Progenitor cell of endocrine pancreas (in vitro differentiated cells): ENCODE data around the gene RAC2. TPM values are rescaled to one million over a fixed set of nuclear protein-coding genes. Genes with fewer than 3 reads are reported as not detected.
A peak's percentile ranks its signal among the peaks of the same experiment; 100 is the strongest.

Source experiments
- DNase-seq: peaks from one replicate; pipeline ENCODE4 v3.0.0; 2021; ENCODE audit warnings: low spot score; ENCODE audit not compliant: unreplicated experiment
- H3K27ac Mint-ChIP-seq: 2 replicates; pipeline ENCODE4 v1.8.0; 2021; ENCODE audit warnings: mild to moderate bottlenecking, moderate library complexity, mixed read lengths
- H3K27me3 Mint-ChIP-seq: 2 replicates; pipeline ENCODE4 v1.8.0; 2021; ENCODE audit warnings: mixed read lengths
- H3K36me3 Mint-ChIP-seq: 2 replicates; pipeline ENCODE4 v1.8.0; 2022; ENCODE audit warnings: mixed read lengths; ENCODE audit not compliant: insufficient read depth
- H3K4me1 Mint-ChIP-seq: 2 replicates; pipeline ENCODE4 v1.8.0; 2021; ENCODE audit warnings: low read depth, mixed read lengths
- H3K4me3 Mint-ChIP-seq: 2 replicates; pipeline ENCODE4 v1.8.0; 2021; ENCODE audit warnings: low read depth, mild to moderate bottlenecking, moderate library complexity, mixed read lengths
- H3K9me3 Mint-ChIP-seq: 2 replicates; pipeline ENCODE4 v1.8.0; 2021; ENCODE audit warnings: low read depth, mixed read lengths
- CTCF ChIP-seq: fragments of 200-600 bp; sonication (generic); IDR thresholded peaks from one replicate; pipeline ENCODE4 v1.5.0; 2021; ENCODE audit warnings: antibody characterized with exemption, mild to moderate bottlenecking; ENCODE audit not compliant: unreplicated experiment
- total RNA-seq: library from RNA; stranded (reverse); gene quantifications from 2 replicates; pipeline ENCODE4 v1.2.1, GENCODE V29; 2021

RAC2 gene
- total RNA-seq, 1 donor from 2014 or later: 1.7 TPM

- H3K4me1 Mint-ChIP-seq: no peaks in the 10 kb centered on the region
- no peaks in the 10 kb centered on the region for H3K9me3 Mint-ChIP-seq
- DNase-seq: no peak
- no peak overlapping the region for H3K27ac Mint-ChIP-seq
- H3K36me3 Mint-ChIP-seq: no peaks in the 10 kb centered on the region
- TF ChIP-seq CTCF: no peak
- no peak overlapping the region for H3K4me3 Mint-ChIP-seq
- peaks cover 9% of the 10 kb centered on the region for H3K27me3 Mint-ChIP-seq
These were observed 17.6 kb downstream of the RAC2 start for GRCh38 chr22:37226514-37226913.

GRCh38 chr22:37226087-37226486, 18.0 kb downstream of the RAC2 start:
- no peak overlapping the region for H3K4me3 Mint-ChIP-seq
- H3K9me3 Mint-ChIP-seq: no peaks in the 10 kb centered on the region
- H3K4me1 Mint-ChIP-seq: no peaks in the 10 kb centered on the region
- no peak for TF ChIP-seq CTCF
- H3K27me3 Mint-ChIP-seq: peaks cover 9% of the 10 kb centered on the region
- no peak for DNase-seq
- no peak overlapping the region for H3K27ac Mint-ChIP-seq
- no peaks in the 10 kb centered on the region for H3K36me3 Mint-ChIP-seq

- peaks cover 6% of the 10 kb centered on the region for H3K27me3 Mint-ChIP-seq
- no peaks in the 10 kb centered on the region for H3K9me3 Mint-ChIP-seq
- H3K4me1 Mint-ChIP-seq: no peaks in the 10 kb centered on the region
- no peak overlapping the region for H3K4me3 Mint-ChIP-seq
- no peaks in the 10 kb centered on the region for H3K36me3 Mint-ChIP-seq
- H3K27ac Mint-ChIP-seq: no peak overlapping the region
- no peak for DNase-seq
- no peak for TF ChIP-seq CTCF
These were observed 18.6 kb downstream of the RAC2 start for GRCh38 chr22:37225481-37225880.

GRCh38 chr22:37224757-37225420, 19.2 kb downstream of the RAC2 start:
- peaks cover 6% of the 10 kb centered on the region for H3K27me3 Mint-ChIP-seq
- no peaks in the 10 kb centered on the region for H3K9me3 Mint-ChIP-seq
- no peak overlapping the region for H3K4me3 Mint-ChIP-seq
- DNase-seq: no peak
- H3K27ac Mint-ChIP-seq: peak overlapping the region; percentile 34
- no peaks in the 10 kb centered on the region for H3K4me1 Mint-ChIP-seq
- no peak for TF ChIP-seq CTCF
- H3K36me3 Mint-ChIP-seq: no peaks in the 10 kb centered on the region

GRCh38 chr22:37223965-37224551, 20.0 kb downstream of the RAC2 start:
- Mint-ChIP-seq H3K27me3 (peaks cover 8% of the 10 kb centered on the region), H3K9me3 (no peaks in the 10 kb centered on the region), H3K27ac (no peak overlapping the region), H3K4me3 (no peak overlapping the region), H3K4me1 (peaks cover 1% of the 10 kb centered on the region), H3K36me3 (no peaks in the 10 kb centered on the region)
- no peak for DNase-seq
- TF ChIP-seq CTCF: no peak
